NCI-H2081 (cell line): ENCODE measurements around the gene CAMK2B.
A peak's percentile ranks its signal among the peaks of the same experiment; 100 is the strongest.

Source experiments
- DNase-seq, 2 experiments: peaks; one replicate each; lab custom pipeline; 2025; lab: John Stamatoyannopoulos, UW

CAMK2B gene

GRCh38 chr7:44329888-44330287 is 4.5 kb upstream of the CAMK2B start:
- no peak for DNase-seq

GRCh38 chr7:44329081-44329480 is 3.7 kb upstream of the CAMK2B start:
- DNase-seq = no peak

GRCh38 chr7:44327981-44328380 is 2.6 kb upstream of the CAMK2B start:
- DNase-seq = no peak

- no peak for DNase-seq
Observed at GRCh38 chr7:44326261-44327125, 1.1 kb upstream of the CAMK2B start.

- DNase-seq = peak; percentile 23 to 71
Observed at GRCh38 chr7:44325811-44326241, 432 bp upstream of the CAMK2B start.

GRCh38 chr7:44324481-44325200 is 753 bp downstream of the CAMK2B start:
- DNase-seq = no peak

- DNase-seq = peak in 1 of 2 experiments; percentile 24
Observed at GRCh38 chr7:44324204-44324480, 1.3 kb downstream of the CAMK2B start.

- no peak for DNase-seq
Observed at GRCh38 chr7:44323381-44324203, 1.8 kb downstream of the CAMK2B start.

GRCh38 chr7:44322631-44323363 is 2.6 kb downstream of the CAMK2B start:
- no peak for DNase-seq

- DNase-seq = no peak
Observed at GRCh38 chr7:44321796-44322195, 3.6 kb downstream of the CAMK2B start.

GRCh38 chr7:44320794-44321371 is 4.5 kb downstream of the CAMK2B start:
- no peak for DNase-seq

GRCh38 chr7:44320141-44320540 is 5.3 kb downstream of the CAMK2B start:
- no peak for DNase-seq

GRCh38 chr7:44318332-44318731 is 7.1 kb downstream of the CAMK2B start:
- no peak for DNase-seq

GRCh38 chr7:44315301-44315903 is 10.0 kb downstream of the CAMK2B start:
- DNase-seq = no peak

- no peak for DNase-seq
Observed at GRCh38 chr7:44313621-44314031, 11.8 kb downstream of the CAMK2B start.

- DNase-seq = no peak
Observed at GRCh38 chr7:44313016-44313415, 12.4 kb downstream of the CAMK2B start.

- DNase-seq = no peak
Observed at GRCh38 chr7:44311561-44312495, 13.6 kb downstream of the CAMK2B start.

- no peak for DNase-seq
Observed at GRCh38 chr7:44310221-44310848, 15.1 kb downstream of the CAMK2B start.

GRCh38 chr7:44309271-44310091 is 15.9 kb downstream of the CAMK2B start:
- no peak for DNase-seq
